ENCODE data around the gene NOL4L. TPM values are rescaled to one million over a fixed set of nuclear protein-coding genes. Genes with fewer than 3 reads are reported as not detected.

NOL4L gene
- total RNA-seq, 4 donors from 2014 or later, result 5.8 to 19.4 (median 12.8) TPM

DNA sequence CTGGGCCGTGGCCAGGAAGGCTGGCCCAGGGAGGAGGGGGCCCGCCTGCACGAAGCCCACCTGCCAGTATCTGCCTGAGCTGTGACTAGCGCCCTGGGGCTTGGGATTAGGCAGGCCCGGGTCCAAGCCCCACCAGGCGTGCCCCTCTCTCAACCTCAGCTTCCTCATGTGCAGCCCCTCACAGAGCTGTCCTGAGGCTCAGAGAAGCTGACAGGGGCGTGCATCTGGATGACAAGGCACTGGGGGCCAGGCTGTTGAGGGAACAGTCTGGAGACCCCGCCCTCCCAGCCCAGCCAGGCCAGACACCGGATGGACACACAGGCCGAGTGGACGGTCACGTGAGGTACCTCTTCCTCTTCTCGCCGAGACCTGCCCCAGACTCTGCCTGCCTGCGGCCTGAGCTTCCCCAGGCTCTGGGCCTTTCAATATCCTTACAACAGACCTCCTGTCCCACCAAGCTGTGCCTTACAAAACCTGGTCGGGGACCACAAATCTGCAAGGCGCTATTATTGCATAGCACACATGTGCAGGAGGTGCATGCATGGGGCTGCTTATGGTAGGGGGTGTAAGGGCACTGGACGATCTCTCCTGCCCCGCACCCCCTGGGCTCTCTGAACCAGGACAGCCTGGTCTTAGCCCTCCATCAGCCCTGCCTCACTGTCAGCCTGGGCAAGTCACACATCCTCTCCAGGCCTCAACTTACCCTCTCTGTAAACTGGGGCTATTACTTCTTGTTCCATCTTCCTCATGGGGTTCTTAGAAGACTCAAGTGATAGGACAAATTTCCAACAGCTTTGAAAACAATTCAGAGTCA lies 20.0 kb downstream of the NOL4L start:
- Histone ChIP-seq H3K9me3 (no peaks in the 10 kb centered on the region), H3K4me3 (no peak overlapping the region), H3K4me1 (peaks cover 0 to 6% (median 3%) of the 10 kb centered on the region in 4 donors), H3K27me3 (no peaks in the 10 kb centered on the region), H3K36me3 (no peaks in the 10 kb centered on the region), H3K27ac (replicated peaks in 1 of 4) (no peak overlapping the region)
- 47% methylated on average over 3 of the region's 19 CpGs for WGBS
- TF ChIP-seq CTCF (IDR thresholded peaks at IDR 0.05) (no peak), EP300 (IDR thresholded peaks at IDR 0.05) (no peak), POLR2A (IDR thresholded peaks at IDR 0.05; ENCODE audit: low read depth) (no peak), POLR2AphosphoS5 (IDR thresholded peaks at IDR 0.05) (no peak)
- no peak for DNase-seq (ENCODE audit: extremely low spot score)
- intact Hi-C loops (cut with DNase I), result no loop called here

DNA sequence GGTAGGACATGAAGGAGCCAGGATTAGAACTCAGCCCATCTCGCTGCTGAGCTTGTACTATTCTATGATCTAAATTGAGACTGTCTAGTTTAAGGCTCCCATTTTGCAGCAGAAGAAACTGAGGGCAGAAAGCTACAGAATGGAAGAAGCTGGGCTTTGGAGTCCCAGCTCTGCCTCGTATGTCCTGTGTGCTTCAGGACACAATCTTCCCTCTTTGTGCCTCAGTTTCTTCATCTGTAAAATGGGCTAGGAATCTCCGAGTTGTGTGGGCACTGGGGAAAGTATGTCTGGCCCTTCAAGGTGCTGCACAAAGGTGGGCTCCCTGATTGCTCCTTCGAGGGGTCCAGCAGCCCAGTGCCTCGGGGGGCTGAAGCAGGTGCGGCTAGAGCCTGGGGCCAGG lies 20.7 kb downstream of the NOL4L start:
- Histone ChIP-seq H3K36me3 (no peaks in the 10 kb centered on the region), H3K9me3 (no peaks in the 10 kb centered on the region), H3K4me3 (no peak overlapping the region), H3K27ac (replicated peaks in 1 of 4) (no peak overlapping the region), H3K4me1 (peaks cover 0 to 6% (median 3%) of the 10 kb centered on the region in 4 donors), H3K27me3 (peaks cover 0 to 3% (median 0%) of the 10 kb centered on the region in 4 donors)
- intact Hi-C loops (cut with DNase I), result no loop called here
- TF ChIP-seq CTCF (IDR thresholded peaks at IDR 0.05), result no peak
- TF ChIP-seq POLR2AphosphoS5 (IDR thresholded peaks at IDR 0.05), result no peak
- no peak for TF ChIP-seq EP300 (IDR thresholded peaks at IDR 0.05)
- no peak for TF ChIP-seq POLR2A (IDR thresholded peaks at IDR 0.05; ENCODE audit: low read depth)
- DNase-seq (ENCODE audit: extremely low spot score), result no peak
- 90% methylated on average over 6 of the region's 6 CpGs for WGBS

- no peak overlapping the region for H3K4me3 ChIP-seq
- no peak overlapping the region for H3K27ac ChIP-seq (replicated peaks in 1 of 4)
- intact Hi-C loops (cut with DNase I), result no loop called here
- H3K9me3 ChIP-seq, result no peaks in the 10 kb centered on the region
- 90% methylated on average over 17 of the region's 25 CpGs for WGBS
- H3K36me3 ChIP-seq, result no peaks in the 10 kb centered on the region
- H3K27me3 ChIP-seq, result peaks cover 0 to 4% (median 0%) of the 10 kb centered on the region in 4 donors
- peaks cover 0 to 6% (median 3%) of the 10 kb centered on the region in 4 donors for H3K4me1 ChIP-seq
- no peak for TF ChIP-seq EP300 (IDR thresholded peaks at IDR 0.05)
- TF ChIP-seq POLR2A (IDR thresholded peaks at IDR 0.05; ENCODE audit: low read depth), result no peak
- no peak for DNase-seq (ENCODE audit: extremely low spot score)
Observed at GRCh38 chr20:32563311-32564272, 21.5 kb downstream of the NOL4L start.

DNA sequence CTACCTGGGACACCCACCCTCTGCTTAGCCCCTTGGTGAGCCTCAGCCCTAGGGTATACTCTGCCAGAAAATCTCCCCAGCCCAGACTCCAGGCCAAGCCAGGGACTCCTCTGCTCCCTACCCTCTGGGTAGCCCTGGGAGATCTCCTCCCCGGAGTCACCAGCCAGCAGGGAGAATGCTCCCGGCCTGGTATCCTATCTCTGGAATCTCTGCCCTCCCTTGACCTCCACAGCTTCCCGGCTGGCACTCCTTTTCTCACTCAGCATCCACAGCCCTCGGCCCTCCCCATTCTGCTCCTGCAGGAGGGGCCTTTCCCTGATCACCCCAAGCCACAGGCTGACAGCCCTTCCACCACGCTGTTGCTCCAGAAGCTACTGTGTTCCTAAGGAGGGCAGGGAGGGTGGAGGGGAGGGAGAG lies 22.6 kb downstream of the NOL4L start:
- TF ChIP-seq POLR2A (IDR thresholded peaks at IDR 0.05; ENCODE audit: low read depth), result no peak
- no peak for TF ChIP-seq CTCF (IDR thresholded peaks at IDR 0.05)
- no peak for TF ChIP-seq EP300 (IDR thresholded peaks at IDR 0.05)
- TF ChIP-seq POLR2AphosphoS5 (IDR thresholded peaks at IDR 0.05), result no peak
- Histone ChIP-seq H3K9me3 (no peaks in the 10 kb centered on the region), H3K4me3 (no peak overlapping the region), H3K4me1 (peaks cover 0 to 6% (median 3%) of the 10 kb centered on the region in 4 donors), H3K27me3 (peaks cover 0 to 4% (median 0%) of the 10 kb centered on the region in 4 donors), H3K27ac (replicated peaks in 1 of 4) (no peak overlapping the region), H3K36me3 (no peaks in the 10 kb centered on the region)
- no peak for DNase-seq (ENCODE audit: extremely low spot score)
- intact Hi-C loops (cut with DNase I), result no loop called here
- WGBS, result 63% methylated on average over 5 of the region's 5 CpGs
